Frontal cortex (tissue), 4 donors: ENCODE results near the gene LIN7B. TPM values are rescaled to one million over a fixed set of nuclear protein-coding genes. Genes with fewer than 3 reads are reported as not detected.

ENCODE experiments used
- DNase-seq, 2 donors: peaks; one replicate each; pipeline ENCODE4 v3.0.0; 2012; ENCODE audit warnings: low spot score in 2 of 2
- FAIRE-seq: peaks from 2 replicates; lab custom pipeline; 2012; peaks lifted over from hg19 to GRCh38; lab: Jason Lieb, UNC
- small RNA-seq: library from RNA; depleted of rRNA; stranded (forward); fragments of <200 nt; gene quantifications from one replicate; pipeline ENCODE3, GENCODE V24; 2014
- total RNA-seq: library from RNA; depleted of rRNA; stranded (reverse); fragments of >200 nt; gene quantifications from one replicate; pipeline ENCODE4 v1.2.3, GENCODE V29; 2014
- donor health status: control.
- donor health status: control.
- donor health status: control.

Gene LIN7B
- total RNA-seq, 1 donor from 2014 or later: 31.0 TPM

- FAIRE-seq (no peak), DNase-seq (no peak)
Measured at GRCh38 chr19:49155820-49156346, 41.7 kb downstream of the LIN7B start.

GRCh38 chr19:49157445-49158224, 43.5 kb downstream of the LIN7B start, which contains the start of gene TRPM4:
Gene TRPM4, plus strand, starts transcription at chr19:49157792. Its CDS starts 75 bp downstream, at chr19:49157867.
- DNase-seq (peak; percentile 71 to 85), FAIRE-seq (no peak)

- DNase-seq (no peak), FAIRE-seq (no peak)
Measured at GRCh38 chr19:49160450-49161189, 46.5 kb downstream of the LIN7B start.

GRCh38 chr19:49161987-49162386, 47.8 kb downstream of the LIN7B start:
- FAIRE-seq (no peak), DNase-seq (no peak)

GRCh38 chr19:49165111-49165750, 51.1 kb downstream of the LIN7B start:
- no peak for FAIRE-seq
- no peak for DNase-seq

- no peak for FAIRE-seq
- DNase-seq: no peak
Measured at GRCh38 chr19:49165865-49166301, 51.7 kb downstream of the LIN7B start.

- FAIRE-seq: no peak
- DNase-seq: no peak
Measured at GRCh38 chr19:49167857-49168409, 53.8 kb downstream of the LIN7B start.

Small RNA genes lying within 50 kb of the gene (small RNA-seq; reads per million reads assigned to genes)
- gene RN7SL708P: not detected

Other genes with a start within 250 kb of the LIN7B start
- 1.6 TPM for gene PLEKHA4, start 245.8 kb upstream of the LIN7B start, total RNA-seq
- gene PPP1R15A, start 241.9 kb upstream of the LIN7B start, total RNA-seq: 23.6 TPM
- gene TULP2, start 215.6 kb upstream of the LIN7B start, total RNA-seq: under 0.01 TPM
- gene NUCB1, start 214.1 kb upstream of the LIN7B start, total RNA-seq: 39.5 TPM
- not detected for gene DHDH, start 180.7 kb upstream of the LIN7B start, total RNA-seq
- 9.4 TPM for gene BAX, start 159.5 kb upstream of the LIN7B start, total RNA-seq
- gene FTL, start 149.1 kb upstream of the LIN7B start, total RNA-seq: 713 TPM
- gene GYS1, start 121.1 kb upstream of the LIN7B start, total RNA-seq: 12.6 TPM
- 121 TPM for gene RUVBL2, start 120.5 kb upstream of the LIN7B start, total RNA-seq
- not detected for gene LHB, start 97.3 kb upstream of the LIN7B start, total RNA-seq
- not detected for gene CGB3, start 90.0 kb upstream of the LIN7B start, total RNA-seq
- gene CGB2, start 82.5 kb upstream of the LIN7B start, total RNA-seq: not detected
- gene CGB1, start 77.5 kb upstream of the LIN7B start, total RNA-seq: not detected
- not detected for gene CGB5, start 70.5 kb upstream of the LIN7B start, total RNA-seq
- gene CGB8, start 65.3 kb upstream of the LIN7B start, total RNA-seq: not detected
- not detected for gene CGB7, start 56.6 kb upstream of the LIN7B start, total RNA-seq
- gene NTF4, start 49.6 kb upstream of the LIN7B start, total RNA-seq: not detected
- gene KCNA7, start 41.7 kb upstream of the LIN7B start, total RNA-seq: not detected
- 99.5 TPM for gene SNRNP70, start 28.9 kb upstream of the LIN7B start, total RNA-seq
- gene C19orf73, start 4.8 kb downstream of the LIN7B start, total RNA-seq: 1.2 TPM
- gene PPFIA3, start 5.2 kb downstream of the LIN7B start, total RNA-seq: 47.7 TPM
- gene HRC, start 41.0 kb downstream of the LIN7B start, total RNA-seq: 0.41 TPM
- gene TRPM4, start 43.4 kb downstream of the LIN7B start, total RNA-seq: 4.1 TPM
- not detected for gene SLC6A16, start 210.8 kb downstream of the LIN7B start, total RNA-seq
- gene CD37, start 221.0 kb downstream of the LIN7B start, total RNA-seq: 0.82 TPM
- gene TEAD2, start 248.0 kb downstream of the LIN7B start, total RNA-seq: 5.3 TPM
- 1.2 TPM for gene DKKL1, start 249.5 kb downstream of the LIN7B start, total RNA-seq